GM18861 (cell line): ENCODE measurements around the gene SLC5A6.

Experiments used
- ATAC-seq: cut with Tn5 transposase; IDR thresholded peaks from one replicate; pipeline ENCODE4 v1.9.1; 2021; ENCODE audit not compliant: unreplicated experiment

Gene SLC5A6

GRCh38 chr2:27211943-27212625, at the start of gene SLC5A6, which contains the start of gene ATRAID:
Gene SLC5A6 (minus strand): TSS chr2:27212268. CDS start chr2:27207650, 4,618 bp downstream.
Gene ATRAID (plus strand): TSS chr2:27212041. CDS start chr2:27212369, 328 bp downstream.
- ATAC-seq = peak; percentile 55

GRCh38 chr2:27261241-27261925, 49.3 kb upstream of the SLC5A6 start:
- ATAC-seq = no peak

- no peak for ATAC-seq
These were observed 46.0 kb upstream of the SLC5A6 start for GRCh38 chr2:27258051-27258450.

- ATAC-seq = no peak
These were observed 44.9 kb upstream of the SLC5A6 start for GRCh38 chr2:27256855-27257454.

GRCh38 chr2:27255660-27256059, 43.6 kb upstream of the SLC5A6 start:
- ATAC-seq = no peak

- no peak for ATAC-seq
These were observed 43.1 kb upstream of the SLC5A6 start for GRCh38 chr2:27255187-27255586.

- no peak for ATAC-seq
These were observed 39.7 kb upstream of the SLC5A6 start for GRCh38 chr2:27251766-27252165.

GRCh38 chr2:27250652-27251379, 38.7 kb upstream of the SLC5A6 start:
- no peak for ATAC-seq

GRCh38 chr2:27249891-27250651, 38.0 kb upstream of the SLC5A6 start:
- no peak for ATAC-seq

- ATAC-seq = no peak
These were observed 37.3 kb upstream of the SLC5A6 start for GRCh38 chr2:27249159-27249890.

GRCh38 chr2:27247893-27248292, 35.8 kb upstream of the SLC5A6 start:
- ATAC-seq = no peak

- ATAC-seq = no peak
These were observed 33.6 kb upstream of the SLC5A6 start for GRCh38 chr2:27245626-27246025.

- no peak for ATAC-seq
These were observed 33.0 kb upstream of the SLC5A6 start for GRCh38 chr2:27245116-27245515.

GRCh38 chr2:27243391-27244130, 31.5 kb upstream of the SLC5A6 start:
- no peak for ATAC-seq

GRCh38 chr2:27242614-27242951, 30.5 kb upstream of the SLC5A6 start:
- no peak for ATAC-seq

- no peak for ATAC-seq
These were observed 29.9 kb upstream of the SLC5A6 start for GRCh38 chr2:27241761-27242613.

- no peak for ATAC-seq
These were observed 28.3 kb upstream of the SLC5A6 start for GRCh38 chr2:27240406-27240805.

GRCh38 chr2:27238976-27239375, 26.9 kb upstream of the SLC5A6 start:
- ATAC-seq = no peak
